GM18511 (cell line): ENCODE data around the gene KHDRBS1.
A peak's percentile ranks its signal among the peaks of the same experiment; 100 is the strongest.
"Not testable (repeated sequence)": the region's sequence is repeated elsewhere in the genome, so short reads cannot be mapped to it uniquely, and the experiment has no call there.

Source experiments
- ATAC-seq: cut with Tn5 transposase; IDR thresholded peaks from one replicate; pipeline ENCODE4 v1.9.1; 2021; ENCODE audit warnings: mild to moderate bottlenecking, moderate library complexity; ENCODE audit not compliant: unreplicated experiment

Gene KHDRBS1

DNA sequence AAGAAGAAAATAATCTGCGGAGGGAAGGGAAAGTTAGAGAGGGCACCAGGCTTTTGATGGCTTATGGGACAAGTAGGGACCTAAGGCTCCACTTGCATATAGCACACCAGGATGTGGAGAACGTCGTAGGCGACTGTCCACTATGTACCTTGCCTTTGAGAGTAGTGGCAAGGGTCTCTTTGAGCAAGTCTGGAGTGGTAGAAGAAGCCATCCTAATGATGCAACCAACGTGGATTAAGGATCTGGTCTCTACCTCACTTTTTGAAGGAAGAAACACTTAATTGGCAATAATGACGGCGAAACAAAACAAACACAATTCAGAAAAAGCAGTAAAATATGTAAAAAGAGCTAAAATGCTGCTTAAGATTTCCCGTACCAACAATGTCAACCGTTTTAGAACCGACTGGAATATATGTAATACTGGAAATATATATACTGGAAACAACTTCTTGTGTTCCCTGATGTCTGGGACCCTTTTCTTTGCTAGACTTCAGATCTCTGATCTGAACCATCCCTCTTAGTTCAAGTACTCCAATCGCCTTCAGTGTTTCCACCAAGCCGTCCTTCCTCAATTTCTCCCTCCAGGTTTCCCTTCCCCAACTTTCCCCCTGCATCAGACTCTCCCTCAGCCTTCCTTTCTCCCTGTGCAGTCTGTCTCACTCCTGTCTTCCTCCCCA lies 821 bp upstream of the KHDRBS1 start:
- ATAC-seq: no peak

DNA sequence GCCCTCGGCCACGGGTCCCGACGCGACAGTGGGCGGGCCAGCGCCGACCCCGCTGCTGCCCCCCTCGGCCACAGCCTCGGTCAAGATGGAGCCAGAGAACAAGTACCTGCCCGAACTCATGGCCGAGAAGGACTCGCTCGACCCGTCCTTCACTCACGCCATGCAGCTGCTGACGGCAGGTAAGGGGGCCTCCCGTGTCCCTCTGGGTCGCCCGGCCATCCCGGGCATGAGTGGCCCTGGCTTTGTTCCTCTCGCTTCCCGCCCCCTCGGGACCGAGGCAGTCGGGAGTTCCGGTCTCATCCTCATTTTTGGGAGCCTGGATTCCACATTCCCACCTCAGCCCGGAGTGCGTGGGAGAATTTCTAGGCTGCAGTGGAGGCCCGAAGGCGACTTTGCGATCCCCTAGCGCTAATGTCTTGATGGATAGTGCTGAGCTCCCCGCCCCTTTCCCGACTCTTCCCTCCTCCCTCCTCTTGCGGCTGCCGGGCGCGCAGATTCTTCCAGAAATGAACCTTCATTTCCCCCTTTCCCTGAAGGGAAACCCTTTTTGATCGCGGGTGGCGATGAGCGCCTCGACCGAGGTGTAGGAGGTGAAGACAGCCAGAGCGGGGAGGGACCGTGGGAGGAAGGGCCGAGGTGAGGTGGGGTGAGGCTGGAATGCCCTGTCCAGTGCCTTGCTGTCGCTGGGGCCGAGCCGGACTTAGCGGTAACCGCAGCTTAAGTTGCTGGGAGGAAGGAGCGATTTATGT lies 705 bp downstream of the KHDRBS1 start:
- ATAC-seq: peak; percentile 30

DNA sequence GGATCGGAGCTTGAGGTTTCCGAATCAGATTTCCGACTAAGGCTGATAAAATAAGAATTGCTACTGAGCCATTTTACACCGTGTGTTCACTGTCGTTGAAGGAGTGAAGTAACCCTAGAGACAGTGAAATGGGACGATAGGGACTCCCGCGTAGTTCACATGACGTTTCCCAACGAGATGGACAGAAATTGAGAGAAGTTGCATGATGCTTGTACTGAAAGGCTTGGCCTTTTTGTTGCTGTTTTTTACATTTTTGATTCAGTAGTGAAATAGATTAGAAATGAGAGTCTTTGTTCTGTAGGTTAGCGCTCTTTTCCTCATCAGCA lies 1.2 kb downstream of the KHDRBS1 start:
- ATAC-seq: no peak

DNA sequence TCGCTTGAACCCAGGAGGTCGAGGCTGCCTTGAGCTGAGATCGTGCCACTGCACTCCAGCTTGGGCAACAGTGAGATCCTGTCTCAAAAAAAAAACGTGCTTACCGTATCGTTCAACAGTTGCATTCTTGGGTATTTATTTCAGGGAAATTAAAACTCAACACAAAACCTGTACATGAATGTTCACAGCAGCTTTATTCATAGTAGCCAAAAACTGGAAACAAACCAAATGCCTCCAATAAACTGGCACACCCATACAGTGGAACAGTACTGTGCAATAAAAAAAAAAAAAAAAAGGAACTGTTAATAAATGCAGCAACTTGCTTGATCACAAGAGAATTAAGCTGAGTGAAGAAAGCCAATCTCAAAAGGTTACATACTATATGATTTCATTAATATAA lies 6.7 kb downstream of the KHDRBS1 start:
- ATAC-seq: no peak

DNA sequence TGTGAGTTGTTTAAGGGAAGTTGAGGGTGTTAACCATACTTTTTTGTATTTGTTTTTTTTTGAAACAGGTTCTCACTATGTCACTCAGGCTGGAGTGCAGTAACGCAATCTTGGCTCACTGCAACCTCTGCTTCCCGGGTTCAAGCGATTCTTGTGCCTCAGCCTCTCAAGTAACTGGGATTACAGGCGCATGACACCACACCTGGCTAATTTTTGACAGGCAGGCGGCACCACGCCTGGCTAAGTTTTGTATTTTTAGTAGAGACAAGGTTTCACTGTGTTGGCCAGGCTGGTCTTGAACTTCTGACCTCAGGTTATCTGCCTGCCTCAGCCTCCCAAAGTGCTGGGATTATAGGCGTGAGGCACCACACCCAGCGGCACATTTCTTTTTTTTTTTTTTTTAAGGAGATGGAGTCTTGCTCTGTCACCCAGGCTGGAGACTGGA lies 7.9 kb downstream of the KHDRBS1 start:
- ATAC-seq: not testable (repeated sequence)

DNA sequence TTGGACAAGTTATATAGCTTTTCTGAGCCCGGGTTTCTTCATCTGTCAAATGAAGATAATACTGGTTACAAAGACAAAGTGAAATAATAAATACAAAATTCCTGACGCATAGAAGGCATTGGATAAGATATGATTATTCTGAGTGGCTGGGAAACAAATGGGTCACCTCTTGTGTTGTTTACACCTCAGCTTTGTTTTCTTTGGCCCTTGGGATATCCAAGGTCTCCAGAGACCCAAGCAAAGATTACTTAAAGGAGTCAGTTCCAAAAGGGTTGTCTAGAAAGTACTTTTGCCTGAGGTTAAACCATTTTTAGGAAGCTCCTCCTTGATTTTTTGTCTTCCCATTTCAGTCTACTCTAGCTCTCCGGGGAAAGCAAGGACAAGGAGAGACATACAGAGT lies 9.7 kb downstream of the KHDRBS1 start:
- no peak for ATAC-seq

DNA sequence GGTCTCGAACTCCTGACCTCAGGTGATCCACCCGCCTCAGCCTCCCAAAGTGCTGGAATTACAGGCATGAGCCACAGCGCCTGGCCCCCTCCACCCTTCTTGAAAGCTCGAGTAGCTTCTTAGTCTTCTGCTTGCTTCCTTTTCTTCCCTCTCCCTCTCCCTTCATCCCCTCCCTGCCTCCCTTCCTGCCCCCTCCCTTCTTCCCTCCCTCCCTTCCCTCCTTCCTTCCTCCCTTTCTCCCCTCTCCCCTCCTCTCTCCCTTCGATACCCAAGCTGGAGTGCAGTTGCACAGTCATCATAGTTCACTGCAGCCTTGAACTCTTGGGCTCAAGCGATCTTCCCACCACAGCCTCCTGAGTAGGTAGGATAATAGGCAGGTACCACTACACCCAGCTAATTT lies 11.8 kb downstream of the KHDRBS1 start:
- ATAC-seq: no peak

DNA sequence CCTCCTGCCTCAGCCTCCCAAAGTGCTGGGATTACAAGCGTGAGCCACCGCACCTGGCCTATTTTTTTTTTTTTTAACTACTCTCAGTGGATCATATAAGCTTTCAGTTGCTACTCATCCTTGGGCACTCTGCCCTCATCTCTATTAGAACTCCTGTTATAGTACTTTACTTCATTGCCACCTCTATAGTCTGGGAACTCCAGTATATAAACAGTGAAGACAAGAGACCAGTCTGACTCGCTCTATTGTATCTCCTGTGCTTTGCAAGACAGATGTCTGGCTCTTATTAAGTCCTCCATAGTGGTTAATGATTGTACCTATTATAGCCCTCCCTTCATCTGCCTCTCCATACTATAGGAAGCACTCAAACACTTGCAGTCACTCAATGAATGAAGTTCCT lies 15.1 kb downstream of the KHDRBS1 start:
- no peak for ATAC-seq

DNA sequence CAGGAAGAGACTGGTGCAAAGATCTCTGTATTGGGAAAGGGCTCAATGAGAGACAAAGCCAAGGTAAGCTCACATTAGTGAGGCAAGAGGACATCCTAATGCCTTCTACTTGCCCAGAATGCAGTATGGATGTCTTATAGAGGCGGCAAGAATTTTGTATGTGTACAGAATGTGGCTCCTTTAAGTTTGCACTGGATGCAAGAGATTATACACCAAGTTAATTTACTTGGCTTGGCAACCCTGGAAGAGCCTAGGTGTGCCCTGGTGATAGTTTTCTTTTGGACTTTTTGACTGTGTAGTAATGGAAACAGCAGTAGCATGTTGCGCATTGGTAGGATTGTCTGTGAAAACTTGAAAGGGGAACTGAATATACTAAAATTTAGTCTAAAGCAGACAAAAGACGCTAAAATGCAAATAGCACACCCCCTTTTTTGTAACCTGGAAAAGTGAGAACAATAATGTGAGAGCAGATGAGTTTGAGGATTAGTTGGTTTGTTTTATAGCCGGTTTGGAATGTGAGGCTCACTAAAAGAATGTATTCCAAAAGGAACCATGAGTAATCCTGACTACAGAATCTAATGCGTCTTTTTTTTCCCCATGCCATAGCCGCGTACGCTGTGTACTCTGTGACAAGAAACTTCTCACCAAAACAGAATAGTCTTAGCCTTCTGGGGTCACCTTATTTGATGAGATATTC lies 18.1 kb downstream of the KHDRBS1 start:
- ATAC-seq: no peak

DNA sequence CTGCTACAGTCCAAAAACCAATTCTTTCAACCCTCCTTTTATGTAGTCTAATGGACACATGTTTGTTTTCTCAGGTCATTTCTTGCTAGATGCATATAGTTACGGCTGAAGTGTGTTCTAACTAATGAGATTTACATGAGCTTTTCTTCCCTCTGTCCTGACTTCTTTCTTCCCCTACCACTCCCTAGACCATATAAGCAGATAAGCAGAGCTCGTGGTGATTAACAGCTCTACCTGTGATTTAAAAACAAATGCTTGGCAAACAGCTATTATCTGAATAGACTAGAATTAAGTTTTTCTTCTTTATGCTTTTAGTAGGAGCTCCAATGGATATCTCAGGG lies 18.6 kb downstream of the KHDRBS1 start:
- ATAC-seq: no peak

DNA sequence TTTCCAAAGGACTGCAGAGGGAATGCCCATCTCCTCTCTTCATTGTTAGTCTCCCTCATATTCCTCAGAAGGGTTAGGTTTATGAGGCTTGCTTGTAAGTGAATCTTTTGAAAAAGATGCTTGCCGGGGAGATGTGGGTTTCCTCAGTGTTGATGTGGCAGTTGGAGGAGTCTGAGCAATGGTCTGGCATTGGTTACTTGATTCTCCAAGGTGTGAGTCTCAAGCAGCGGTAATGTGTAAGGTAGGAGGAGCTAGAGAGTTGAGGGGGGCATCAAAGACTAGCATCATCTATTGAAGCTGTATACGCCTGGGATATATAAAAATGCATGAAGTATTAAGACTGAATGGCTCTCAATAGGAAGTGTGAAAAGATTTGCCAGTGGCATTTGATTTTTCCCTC lies 21.5 kb downstream of the KHDRBS1 start:
- ATAC-seq: no peak

DNA sequence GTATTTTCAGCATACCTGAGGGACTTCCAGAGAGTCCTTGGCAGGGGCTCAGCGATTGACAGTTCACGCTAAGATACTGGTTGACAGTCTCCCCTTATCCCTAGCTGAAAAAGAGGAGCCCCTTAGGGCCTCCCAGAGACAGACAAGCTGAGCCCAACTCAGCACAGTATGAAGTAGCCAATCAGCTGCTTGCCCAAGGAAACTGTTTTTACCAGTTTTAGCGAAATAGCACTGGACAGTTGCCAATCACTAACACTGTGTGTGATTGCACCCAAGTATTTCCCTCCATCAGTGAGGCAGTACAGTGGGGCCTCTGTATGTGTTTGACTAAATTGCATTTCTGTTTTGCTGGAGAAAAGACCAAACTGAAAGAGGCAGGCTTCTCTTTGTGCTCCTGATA lies 27.0 kb downstream of the KHDRBS1 start:
- ATAC-seq: no peak

DNA sequence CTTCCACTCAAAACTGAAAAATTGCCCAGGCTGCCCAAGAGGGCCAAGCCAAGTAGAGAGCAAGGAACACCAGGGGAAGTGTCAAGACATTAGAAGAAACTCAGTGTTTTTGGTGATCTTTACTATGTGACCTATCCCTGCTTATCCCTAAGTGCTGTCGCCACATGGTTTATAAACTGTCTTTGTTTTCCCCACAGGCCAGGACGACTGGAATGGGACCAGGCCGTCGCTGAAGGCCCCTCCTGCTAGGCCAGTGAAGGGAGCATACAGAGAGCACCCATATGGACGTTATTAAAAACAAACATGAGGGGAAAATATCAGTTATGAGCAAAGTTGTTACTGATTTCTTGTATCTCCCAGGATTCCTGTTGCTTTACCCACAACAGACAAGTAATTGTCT lies 28.7 kb downstream of the KHDRBS1 start:
- no peak for ATAC-seq

DNA sequence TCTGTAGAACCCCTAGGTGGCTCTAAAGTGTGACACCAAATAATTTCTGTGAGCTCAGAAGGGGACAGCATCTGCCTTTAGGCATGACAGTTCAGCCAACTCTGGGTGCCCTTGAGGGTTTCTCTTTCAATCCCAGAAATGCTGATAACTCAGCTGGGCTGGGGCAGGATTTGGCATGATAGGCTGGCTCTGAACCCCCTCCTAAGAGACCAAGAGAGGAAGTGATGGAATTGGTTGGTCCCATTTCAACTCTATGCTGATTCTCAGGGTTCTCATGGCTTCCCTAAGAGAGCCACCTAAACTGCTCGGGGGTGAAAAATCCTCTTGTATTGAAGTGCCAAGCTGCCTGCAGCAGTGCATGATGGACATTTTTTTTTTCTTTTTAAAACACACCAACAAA lies 30.6 kb downstream of the KHDRBS1 start:
- ATAC-seq: no peak

DNA sequence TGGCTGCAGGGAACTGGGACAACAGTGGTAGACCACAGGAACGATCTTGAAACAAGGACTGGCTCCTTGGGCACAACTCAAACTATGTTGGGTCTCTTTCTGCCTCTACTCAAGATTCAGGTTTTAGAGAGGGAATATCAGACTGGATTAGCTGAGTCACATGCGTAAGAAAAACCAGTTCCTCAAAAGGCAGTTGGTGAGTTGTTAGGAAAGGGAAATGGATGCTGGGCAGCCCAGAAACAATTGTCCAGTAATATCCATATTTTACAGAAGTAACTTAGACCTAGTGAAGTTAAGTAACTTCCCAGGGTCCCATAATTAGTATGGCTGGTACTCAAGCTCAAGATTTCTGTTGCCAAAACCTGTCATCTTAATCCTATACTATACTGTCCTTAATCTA lies 32.1 kb downstream of the KHDRBS1 start:
- ATAC-seq: no peak

DNA sequence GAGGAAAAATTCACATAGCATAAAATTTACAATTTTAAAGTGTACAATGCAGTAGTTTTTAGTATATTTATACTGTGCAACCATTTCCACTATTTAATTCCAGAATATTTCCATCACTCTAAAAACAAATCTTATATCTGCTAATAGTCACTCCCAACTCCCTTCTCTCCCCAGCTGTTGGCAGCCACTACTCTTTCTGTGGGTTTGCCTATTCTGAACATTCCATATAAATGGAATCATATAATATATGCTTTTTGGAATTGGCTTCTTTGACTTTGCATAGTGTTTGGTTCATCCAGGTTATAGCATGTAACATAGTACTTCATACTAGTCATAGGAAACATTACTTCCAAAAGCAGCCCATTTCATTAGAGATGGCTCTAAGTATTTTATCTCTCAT lies 34.0 kb downstream of the KHDRBS1 start:
- no peak for ATAC-seq

DNA sequence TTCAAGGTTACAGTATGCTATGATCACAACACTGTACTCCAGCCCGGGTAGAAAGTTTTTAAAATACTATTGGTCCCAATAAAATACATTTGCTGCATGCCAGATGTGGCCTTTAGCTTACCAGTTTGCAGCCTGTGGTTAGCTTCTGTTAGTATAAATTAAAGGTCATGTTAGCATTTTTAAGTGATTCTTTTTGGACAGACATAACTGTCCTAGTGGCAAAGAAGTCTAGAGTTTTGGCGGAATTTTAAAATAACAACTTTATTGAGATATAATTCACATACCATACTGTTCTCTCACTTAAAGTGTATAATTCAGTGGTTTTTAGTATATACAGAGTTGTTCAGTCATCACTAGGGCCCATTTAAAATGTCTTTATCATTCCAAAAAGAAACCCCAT lies 34.8 kb downstream of the KHDRBS1 start:
- ATAC-seq: no peak

DNA sequence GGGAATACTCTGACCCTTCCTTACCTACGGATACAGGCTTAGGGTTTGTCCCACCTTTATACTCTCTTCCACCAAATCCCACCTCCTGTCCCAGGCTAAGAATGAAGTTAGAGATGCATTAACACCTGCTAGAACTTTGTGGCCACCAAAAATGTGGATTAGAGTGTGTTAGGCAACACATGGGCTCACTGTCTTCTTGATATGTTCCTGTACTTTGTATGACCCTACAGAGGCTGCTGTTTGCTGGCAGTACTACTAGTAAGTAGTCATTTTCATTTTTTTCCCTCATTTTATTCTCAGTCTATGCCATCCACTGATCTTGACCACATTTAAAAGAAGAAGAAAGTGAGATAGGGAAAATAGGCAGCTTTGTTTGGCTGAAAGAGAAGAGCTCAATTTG lies 38.0 kb downstream of the KHDRBS1 start:
- ATAC-seq: no peak

DNA sequence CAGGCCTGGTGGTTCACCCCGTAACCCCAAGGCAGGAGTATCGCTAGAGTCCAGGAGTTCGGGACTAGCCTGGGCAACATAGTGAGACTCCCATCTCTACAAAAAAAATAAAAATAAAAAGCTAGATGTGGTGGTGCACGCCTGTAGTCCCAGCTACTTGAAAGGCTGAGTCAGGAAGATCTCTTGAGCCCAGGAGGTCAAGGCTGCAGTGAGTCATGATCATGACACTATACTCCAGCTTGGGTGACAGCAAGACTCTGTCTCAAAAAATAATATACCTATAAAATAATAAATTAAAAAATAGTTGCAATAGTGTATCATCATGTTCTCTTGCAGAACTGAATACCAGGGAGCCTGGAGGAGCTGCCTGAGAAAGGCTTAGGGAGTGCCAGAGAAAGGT lies 39.2 kb downstream of the KHDRBS1 start:
- ATAC-seq: no peak

DNA sequence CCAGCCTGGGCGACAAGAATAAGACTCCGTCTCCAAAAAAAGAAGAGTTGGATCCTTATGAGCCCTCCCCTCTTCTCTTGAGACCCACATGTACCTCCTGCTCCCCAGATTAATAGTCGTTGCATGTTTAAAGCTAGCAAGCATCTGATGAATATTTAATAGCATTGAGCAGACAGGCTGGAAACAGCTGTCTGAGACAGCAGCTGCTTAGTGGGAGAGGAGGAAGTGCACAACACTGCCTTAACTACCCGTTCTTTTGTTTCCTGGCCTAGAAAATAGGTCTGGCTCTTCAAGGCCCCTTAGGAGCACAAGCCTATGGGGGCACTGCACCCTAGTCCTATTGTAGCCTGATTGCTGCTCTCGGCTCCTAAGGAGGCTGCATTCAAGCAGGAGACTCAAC lies 41.7 kb downstream of the KHDRBS1 start:
- ATAC-seq: no peak

DNA sequence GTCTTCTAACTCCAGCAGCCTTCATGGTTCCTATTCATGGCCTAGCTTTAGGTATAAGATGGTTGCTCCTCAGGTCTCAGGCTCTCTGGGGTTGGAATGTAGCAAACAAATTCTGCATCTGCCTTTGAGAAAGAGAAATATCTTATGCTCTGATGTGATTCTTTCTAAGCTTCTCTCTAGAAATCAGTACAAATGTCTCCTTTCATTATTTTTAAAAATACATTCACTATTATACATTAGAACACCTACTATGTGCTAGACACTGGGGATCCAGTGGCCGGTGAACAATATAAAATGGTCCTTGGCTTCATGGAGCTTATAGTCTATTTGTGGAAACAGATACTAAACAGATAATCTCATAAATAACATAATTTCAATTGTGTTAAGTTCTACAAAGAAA lies 42.9 kb downstream of the KHDRBS1 start:
- no peak for ATAC-seq

DNA sequence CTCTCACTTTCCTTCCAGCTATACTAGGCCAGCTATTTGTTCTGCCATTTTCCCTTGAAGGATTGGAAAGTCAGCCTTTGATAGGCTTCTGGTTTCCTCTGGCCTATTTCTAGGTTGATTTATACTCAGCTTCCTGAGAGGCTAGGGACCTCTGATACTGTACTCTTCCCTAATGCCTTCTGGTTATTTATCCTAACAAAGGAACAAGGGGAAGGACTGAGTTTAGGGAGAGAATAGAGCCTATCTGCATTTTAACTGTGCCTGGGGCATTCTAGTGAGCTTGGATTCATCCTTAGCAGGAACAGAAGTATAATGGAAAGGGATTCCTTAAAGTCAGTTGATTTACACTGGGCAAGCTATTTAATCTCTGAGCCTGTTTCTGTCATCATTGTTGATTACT lies 47.2 kb downstream of the KHDRBS1 start:
- no peak for ATAC-seq
